PC-3 (cell line): ENCODE data around the gene CAPZB.

ENCODE experiments used
- EZH2 ChIP-seq: fragments of 300-600 bp; sonication (generic); IDR thresholded peaks from one replicate; pipeline ENCODE4 v1.6.1; 2017; ENCODE audit warnings: antibody characterized with exemption, mild to moderate bottlenecking, low read length; ENCODE audit not compliant: unreplicated experiment
- EZH2phosphoT487 ChIP-seq: fragments of 300-600 bp; sonication (generic); IDR thresholded peaks from 2 replicates; pipeline ENCODE4 v1.6.1; 2018; ENCODE audit warnings: mild to moderate bottlenecking, antibody characterized with exemption, low read length, borderline replicate concordance
- TF ChIP-seq, protein P1 (sequence below): fragments of 300-600 bp; sonication (generic); conservative IDR thresholded peaks from 2 replicates; pipeline ENCODE4 v1.5.1; 2017; ENCODE audit warnings: antibody characterized with exemption, low read depth, mild to moderate bottlenecking, low read length

GRCh38 chr1:19342894-19343616 is 142.3 kb downstream of the CAPZB start:
- TF ChIP-seq, protein P1, sequence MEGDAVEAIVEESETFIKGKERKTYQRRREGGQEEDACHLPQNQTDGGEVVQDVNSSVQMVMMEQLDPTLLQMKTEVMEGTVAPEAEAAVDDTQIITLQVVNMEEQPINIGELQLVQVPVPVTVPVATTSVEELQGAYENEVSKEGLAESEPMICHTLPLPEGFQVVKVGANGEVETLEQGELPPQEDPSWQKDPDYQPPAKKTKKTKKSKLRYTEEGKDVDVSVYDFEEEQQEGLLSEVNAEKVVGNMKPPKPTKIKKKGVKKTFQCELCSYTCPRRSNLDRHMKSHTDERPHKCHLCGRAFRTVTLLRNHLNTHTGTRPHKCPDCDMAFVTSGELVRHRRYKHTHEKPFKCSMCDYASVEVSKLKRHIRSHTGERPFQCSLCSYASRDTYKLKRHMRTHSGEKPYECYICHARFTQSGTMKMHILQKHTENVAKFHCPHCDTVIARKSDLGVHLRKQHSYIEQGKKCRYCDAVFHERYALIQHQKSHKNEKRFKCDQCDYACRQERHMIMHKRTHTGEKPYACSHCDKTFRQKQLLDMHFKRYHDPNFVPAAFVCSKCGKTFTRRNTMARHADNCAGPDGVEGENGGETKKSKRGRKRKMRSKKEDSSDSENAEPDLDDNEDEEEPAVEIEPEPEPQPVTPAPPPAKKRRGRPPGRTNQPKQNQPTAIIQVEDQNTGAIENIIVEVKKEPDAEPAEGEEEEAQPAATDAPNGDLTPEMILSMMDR, result no peak
- no peak for TF ChIP-seq EZH2
- TF ChIP-seq EZH2phosphoT487, result no peak
